GM12878 (cell line): ENCODE data around the gene H1-8. TPM values are rescaled to one million over a fixed set of nuclear protein-coding genes. Genes with fewer than 3 reads are reported as not detected.

Experiments
- ATF7 ChIP-seq: fragments of 450-650 bp; IDR thresholded peaks from 2 replicates; pipeline ENCODE4 v1.6.1; 2016; ENCODE audit warnings: low read depth, mild to moderate bottlenecking
- BCLAF1 ChIP-seq: fragments of 450-650 bp; IDR thresholded peaks from 2 replicates; pipeline ENCODE4 v1.6.1; 2017; ENCODE audit warnings: antibody characterized with exemption, mild to moderate bottlenecking, moderate library complexity
- BMI1 ChIP-seq: fragments of 450-650 bp; IDR thresholded peaks from 2 replicates; pipeline ENCODE4 v1.6.1; 2016; ENCODE audit warnings: mild to moderate bottlenecking, moderate library complexity, borderline replicate concordance
- BRCA1 ChIP-seq: IDR thresholded peaks from 2 replicates; pipeline ENCODE4 v1.6.1; 2011; ENCODE audit warnings: low read depth, low read length, improper control_type of control experiment
- CREB1 ChIP-seq: IDR thresholded peaks from 2 replicates; pipeline ENCODE4 v1.6.1; 2012; ENCODE audit warnings: low read depth, mild to moderate bottlenecking, inconsistent platforms
- E2F8 ChIP-seq: fragments of 450-650 bp; IDR thresholded peaks from 2 replicates; pipeline ENCODE4 v1.6.1; 2018; ENCODE audit warnings: mild to moderate bottlenecking, low read depth, moderate library complexity; ENCODE audit not compliant: partially characterized antibody
- EED ChIP-seq: sonication (generic); IDR thresholded peaks from 2 replicates; pipeline ENCODE4 v1.6.1; 2016; ENCODE audit warnings: antibody characterized with exemption, low read depth
- FOXM1 ChIP-seq: IDR thresholded peaks from 2 replicates; pipeline ENCODE4 v1.6.1; 2012; ENCODE audit warnings: low read depth, mild to moderate bottlenecking, inconsistent platforms, low read length, moderate library complexity
- LARP7 ChIP-seq: fragments of 450-650 bp; IDR thresholded peaks from 2 replicates; pipeline ENCODE4 v1.6.1; 2017; ENCODE audit warnings: mild to moderate bottlenecking
- MLLT1 ChIP-seq: fragments of 450-650 bp; IDR thresholded peaks from 2 replicates; pipeline ENCODE4 v1.6.1; 2016; ENCODE audit warnings: mild to moderate bottlenecking
- MYB ChIP-seq: fragments of 150-350 bp; IDR thresholded peaks from 2 replicates; pipeline ENCODE4 v1.6.1; 2014; ENCODE audit warnings: mild to moderate bottlenecking, low read depth, low read length, borderline replicate concordance
- NBN ChIP-seq: fragments of 450-650 bp; IDR thresholded peaks from 2 replicates; pipeline ENCODE4 v1.6.1; 2016
- NFYB ChIP-seq: IDR thresholded peaks from 2 replicates; pipeline ENCODE4 v1.6.1; 2011; ENCODE audit warnings: low read depth, mild to moderate bottlenecking, low read length, improper control_type of control experiment, moderate library complexity; ENCODE audit not compliant: insufficient read depth
- PBX3 ChIP-seq: IDR thresholded peaks from 2 replicates; pipeline ENCODE4 v1.6.1; 2011; ENCODE audit warnings: mild to moderate bottlenecking, low read depth, low read length, moderate library complexity; ENCODE audit not compliant: insufficient replicate concordance
- RBBP5 ChIP-seq: fragments of 200-600 bp; sonication (generic); conservative IDR thresholded peaks from 2 replicates; pipeline ENCODE4 v1.6.1; 2016
- RELB ChIP-seq: fragments of 450-650 bp; IDR thresholded peaks from 2 replicates; pipeline ENCODE4 v1.6.1; 2017; ENCODE audit warnings: low read depth, mild to moderate bottlenecking, moderate library complexity
- SRF ChIP-seq, 2 experiments: IDR thresholded peaks; 2 replicates each; pipeline ENCODE4 v1.6.1; 2011; ENCODE audit warnings: low read depth in 2 of 2, low read length in 2 of 2, mild to moderate bottlenecking in 1 of 2, moderate library complexity in 1 of 2
- SUPT20H ChIP-seq: IDR thresholded peaks from 2 replicates; pipeline ENCODE4 v1.6.1; 2011; ENCODE audit warnings: low read depth, mild to moderate bottlenecking, low read length, moderate library complexity, borderline replicate concordance; ENCODE audit not compliant: control insufficient read depth
- TCF7 ChIP-seq: IDR thresholded peaks from 2 replicates; pipeline ENCODE4 v1.6.1; 2014; ENCODE audit warnings: antibody characterized with exemption, borderline replicate concordance
- ZNF384 ChIP-seq: IDR thresholded peaks from 2 replicates; pipeline ENCODE4 v1.6.1; 2012; ENCODE audit warnings: low read depth, mild to moderate bottlenecking, low read length, improper control_type of control experiment, borderline replicate concordance
- polyA plus RNA-seq, 11 experiments: library from polyadenylated mRNA; depleted of rRNA in 4 of 11; unstranded in 6 of 11; stranded (reverse) in 5 of 11; fragments of >200 nt; fragmentation: Nextera tagmentation in 4 of 11; fragmentation: Illumina TruSeq in 1 of 11; extraction: Ambion mirVana in 4 of 11; extraction: Trizol in 1 of 11; gene quantifications; 1 replicate in 1 of 11; 2 replicates in 10 of 11; pipeline versions ENCODE4 v1.2.1 to v1.2.3, GENCODE V29; 2011 to 2016; ENCODE audit warnings: inconsistent platforms in 2 of 11, missing spikeins in 2 of 11, low read depth in 1 of 11
- total RNA-seq, 4 experiments: library from RNA; depleted of rRNA in 3 of 4; stranded (reverse); fragments of >200 nt in 3 of 4; fragmentation: Illumina TruSeq in 1 of 4; extraction: Trizol in 1 of 4; gene quantifications; 2 replicates each; pipeline versions ENCODE4 v1.2.1 to v1.2.3, GENCODE V29; 2013 to 2021

Gene H1-8
- total and polyA plus RNA-seq, 10 of the 15 experiments (the other 5 are each of a cell fraction or from before 2014, with no cell fraction given): not detected

DNA sequence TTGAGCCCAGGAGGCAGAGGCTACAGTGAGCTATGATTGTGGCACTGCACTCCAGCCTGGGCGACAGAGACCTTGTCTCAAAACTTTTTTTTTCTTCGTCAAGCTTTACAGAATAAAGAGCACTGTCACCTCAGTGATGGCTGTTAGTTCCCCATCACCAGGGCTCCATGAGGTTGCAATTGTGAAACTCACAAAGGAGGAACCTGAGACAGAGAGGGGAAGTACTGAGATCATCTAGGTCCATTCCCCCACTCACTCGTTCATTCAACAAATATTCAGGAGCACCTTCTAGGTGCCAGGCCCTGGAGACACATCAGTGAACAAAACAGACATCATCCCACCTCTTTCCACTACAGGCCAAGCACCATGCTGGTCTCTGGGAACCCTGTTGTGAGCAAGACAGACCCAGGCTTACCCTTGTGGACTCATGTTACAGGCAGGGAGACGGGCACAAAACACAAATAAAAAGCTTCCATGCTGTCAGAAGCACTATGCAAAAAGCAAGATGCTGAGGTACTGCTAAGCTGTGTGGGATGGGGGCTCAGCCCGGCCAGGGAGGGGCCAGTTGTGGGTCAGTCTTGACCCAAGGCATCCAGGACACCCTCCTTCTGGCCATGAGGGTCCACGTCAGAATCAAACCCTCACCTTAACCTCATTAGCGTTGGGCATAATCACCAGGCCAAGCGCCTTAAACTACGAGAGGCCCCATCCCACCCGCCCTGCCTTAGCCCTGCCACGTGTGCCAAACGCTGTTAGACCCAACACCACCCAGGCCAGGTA, 16.7 kb upstream of the H1-8 start (continued):
- no peak for TF ChIP-seq MLLT1
- TF ChIP-seq MYB: no peak
- TF ChIP-seq BCLAF1: no peak
- TF ChIP-seq FOXM1: no peak
- no peak for TF ChIP-seq RELB
- peak; percentile 28; the same call in 1 of the 2 replicates for TF ChIP-seq ATF7
- TF ChIP-seq EED: peak; percentile 28; the same call in 1 of the 2 replicates
- TF ChIP-seq NFYB: no peak
- no peak for TF ChIP-seq CREB1
- no peak for TF ChIP-seq RBBP5
- peak; percentile 14; the same call in 1 of the 2 replicates for TF ChIP-seq ZNF384
- TF ChIP-seq BMI1: no peak
- TF ChIP-seq BRCA1: no peak
- TF ChIP-seq NBN: 0 out of 2 replicates have a peak, but pooled peaks have one; percentile 31
- TF ChIP-seq SRF (IDR thresholded peaks at IDR 0.05; ENCODE audit: low read depth in 2 of 2, low read length in 2 of 2): no peak
- TF ChIP-seq TCF7: no peak
- TF ChIP-seq LARP7: no peak
- no peak for TF ChIP-seq E2F8
- no peak for TF ChIP-seq PBX3
- TF ChIP-seq SUPT20H: no peak
